ENCODE data around the gene MFSD2A. TPM values are rescaled to one million over a fixed set of nuclear protein-coding genes. Genes with fewer than 3 reads are reported as not detected.

The MFSD2A gene
- total and polyA plus RNA-seq, 9 of the 15 experiments (the other 6 are each of a cell fraction or from before 2014, with no cell fraction given) = 0.06 to 0.40 (median 0.15) TPM; not detected in 4

DNA sequence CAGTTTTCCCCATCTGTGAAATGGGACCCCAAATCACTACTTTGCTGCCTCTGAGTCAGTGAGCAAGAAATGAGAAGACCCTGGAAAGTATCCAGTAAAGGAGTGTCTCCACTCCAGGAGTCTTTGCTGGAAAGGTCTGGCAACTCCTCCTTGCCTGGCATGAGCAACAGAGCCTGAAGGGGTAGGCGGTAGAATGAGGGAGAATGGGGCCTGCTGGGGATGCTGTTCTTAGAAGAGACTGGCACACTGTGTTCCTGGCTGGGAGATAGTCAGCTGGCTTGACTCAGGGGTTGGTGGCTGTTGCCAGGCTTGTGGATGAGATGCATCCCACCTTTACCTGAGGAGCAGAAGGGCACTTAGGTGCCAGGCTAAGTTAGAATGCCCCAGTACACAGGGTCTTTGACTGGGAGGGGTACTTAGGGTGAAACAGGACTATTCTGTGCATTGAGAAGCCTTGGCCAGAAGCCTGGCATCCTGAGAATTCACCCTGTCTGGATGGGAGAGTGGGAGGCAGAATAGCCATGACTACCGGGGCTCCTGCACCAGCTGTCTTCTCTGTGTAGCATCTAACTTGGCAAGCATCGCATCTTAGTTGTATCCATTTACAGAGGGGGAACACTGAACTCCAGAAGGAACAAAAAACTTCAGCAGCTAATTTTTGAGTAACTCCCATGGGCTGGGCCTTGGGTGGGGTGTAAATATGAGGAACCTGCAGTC, 2.5 kb downstream of the MFSD2A start:
- POLR2A ChIA-PET = interaction anchor here (0.8 to 1.3 kb wide), 4 partner anchors 17 to 132 kb away, joined by 3 to 4 read pairs (median 4); no protein-coding TSS in a partner anchor
- H3K4me3 ChIP-seq = no peak overlapping the region
- H3K9me3 ChIP-seq (replicated peaks; ENCODE audit: control insufficient read depth, insufficient read depth, low read depth, low read length) = no peaks in the 10 kb centered on the region
- H2AFZ ChIP-seq (ENCODE audit: low read depth, low read length) = no peak overlapping the region
- H3K27me3 ChIP-seq (ENCODE audit: control insufficient read depth in 2 of 2, insufficient read depth in 2 of 2, low read length in 2 of 2) = peaks cover 39 to 55% of the 10 kb centered on the region in 2 experiments
- ATAC-seq = no peak
- H4K20me1 ChIP-seq (replicated peaks; ENCODE audit: control insufficient read depth, insufficient read depth, low read length) = no peaks in the 10 kb centered on the region
- intact Hi-C loops (cut with micrococcal nuclease) = no loop called here
- in situ Hi-C loops (cut with MboI) = no loop called here
- CTCF ChIA-PET (ENCODE audit: low intra/inter-chr PET ratio) = no interaction called here
- H3K27ac ChIP-seq (ENCODE audit: extremely low read depth, low read depth, low read length) = no peak overlapping the region
- BruUV-seq (replicated peaks) = no TSS peak
- H3K36me3 ChIP-seq (ENCODE audit: control insufficient read depth, insufficient read depth, low read length) = no peaks in the 10 kb centered on the region
- no peaks in the 10 kb centered on the region for H3K9me1 ChIP-seq (ENCODE audit: control insufficient read depth, insufficient read depth, low read length)
- H3K4me2 ChIP-seq (ENCODE audit: insufficient read depth, low read length) = no peak overlapping the region
- WGBS (ENCODE audit: insufficient coverage, low coverage, missing lambda C conversion rate) = 0% methylated on average over 3 of the region's 3 CpGs
- H3K4me1 ChIP-seq (replicated peaks in 1 of 2; ENCODE audit: control insufficient read depth in 2 of 2, insufficient read depth in 2 of 2, low read length in 2 of 2) = peaks cover 0 to 24% of the 10 kb centered on the region in 2 experiments; a peak in 3 of 5 replicates
- DNase-seq (ENCODE audit: extremely low read depth in 1 of 4, low spot score in 3 of 4) = no peak
- no peak for FAIRE-seq
- H3K9ac ChIP-seq (ENCODE audit: insufficient read depth in 1 of 2, low read depth in 2 of 2, low read length in 2 of 2) = no peak overlapping the region
- no peaks in the 10 kb centered on the region for H3K79me2 ChIP-seq (ENCODE audit: control insufficient read depth, insufficient read depth, low read length)
- TF ChIP-seq LCOR (CRISPR knock-in tag; IDR thresholded peaks at IDR 0.05) (no peak), NCOA1 (IDR thresholded peaks at IDR 0.05; ENCODE audit: low read depth) (no peak), CBX1 (IDR thresholded peaks at IDR 0.05; ENCODE audit: low read depth) (no peak), RAD21 (CRISPR knock-in tag; conservative IDR thresholded peaks at IDR 0.05 in 1 of 2, IDR thresholded peaks at IDR 0.05 in 1 of 2) (no peak), ZNF3 (CRISPR knock-in tag; IDR thresholded peaks at IDR 0.05) (no peak), ZBTB1 (CRISPR knock-in tag; IDR thresholded peaks at IDR 0.05; ENCODE audit: borderline replicate concordance, low read depth) (no peak), KAT7 (CRISPR knock-in tag; IDR thresholded peaks at IDR 0.05; ENCODE audit: borderline replicate concordance) (no peak), XRCC3 (IDR thresholded peaks at IDR 0.05) (no peak), ZNF551 (CRISPR knock-in tag; IDR thresholded peaks at IDR 0.05) (no peak), FOXJ2 (tag; IDR thresholded peaks at IDR 0.05) (no peak), ZNF561 (CRISPR knock-in tag; conservative IDR thresholded peaks at IDR 0.05) (no peak), ZNF24 (IDR thresholded peaks at IDR 0.05) (no peak)
- TF ChIP-seq, protein P1, sequence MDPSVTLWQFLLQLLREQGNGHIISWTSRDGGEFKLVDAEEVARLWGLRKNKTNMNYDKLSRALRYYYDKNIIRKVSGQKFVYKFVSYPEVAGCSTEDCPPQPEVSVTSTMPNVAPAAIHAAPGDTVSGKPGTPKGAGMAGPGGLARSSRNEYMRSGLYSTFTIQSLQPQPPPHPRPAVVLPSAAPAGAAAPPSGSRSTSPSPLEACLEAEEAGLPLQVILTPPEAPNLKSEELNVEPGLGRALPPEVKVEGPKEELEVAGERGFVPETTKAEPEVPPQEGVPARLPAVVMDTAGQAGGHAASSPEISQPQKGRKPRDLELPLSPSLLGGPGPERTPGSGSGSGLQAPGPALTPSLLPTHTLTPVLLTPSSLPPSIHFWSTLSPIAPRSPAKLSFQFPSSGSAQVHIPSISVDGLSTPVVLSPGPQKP (CRISPR knock-in tag; IDR thresholded peaks at IDR 0.05) = no peak
- TF ChIP-seq, protein P2, sequence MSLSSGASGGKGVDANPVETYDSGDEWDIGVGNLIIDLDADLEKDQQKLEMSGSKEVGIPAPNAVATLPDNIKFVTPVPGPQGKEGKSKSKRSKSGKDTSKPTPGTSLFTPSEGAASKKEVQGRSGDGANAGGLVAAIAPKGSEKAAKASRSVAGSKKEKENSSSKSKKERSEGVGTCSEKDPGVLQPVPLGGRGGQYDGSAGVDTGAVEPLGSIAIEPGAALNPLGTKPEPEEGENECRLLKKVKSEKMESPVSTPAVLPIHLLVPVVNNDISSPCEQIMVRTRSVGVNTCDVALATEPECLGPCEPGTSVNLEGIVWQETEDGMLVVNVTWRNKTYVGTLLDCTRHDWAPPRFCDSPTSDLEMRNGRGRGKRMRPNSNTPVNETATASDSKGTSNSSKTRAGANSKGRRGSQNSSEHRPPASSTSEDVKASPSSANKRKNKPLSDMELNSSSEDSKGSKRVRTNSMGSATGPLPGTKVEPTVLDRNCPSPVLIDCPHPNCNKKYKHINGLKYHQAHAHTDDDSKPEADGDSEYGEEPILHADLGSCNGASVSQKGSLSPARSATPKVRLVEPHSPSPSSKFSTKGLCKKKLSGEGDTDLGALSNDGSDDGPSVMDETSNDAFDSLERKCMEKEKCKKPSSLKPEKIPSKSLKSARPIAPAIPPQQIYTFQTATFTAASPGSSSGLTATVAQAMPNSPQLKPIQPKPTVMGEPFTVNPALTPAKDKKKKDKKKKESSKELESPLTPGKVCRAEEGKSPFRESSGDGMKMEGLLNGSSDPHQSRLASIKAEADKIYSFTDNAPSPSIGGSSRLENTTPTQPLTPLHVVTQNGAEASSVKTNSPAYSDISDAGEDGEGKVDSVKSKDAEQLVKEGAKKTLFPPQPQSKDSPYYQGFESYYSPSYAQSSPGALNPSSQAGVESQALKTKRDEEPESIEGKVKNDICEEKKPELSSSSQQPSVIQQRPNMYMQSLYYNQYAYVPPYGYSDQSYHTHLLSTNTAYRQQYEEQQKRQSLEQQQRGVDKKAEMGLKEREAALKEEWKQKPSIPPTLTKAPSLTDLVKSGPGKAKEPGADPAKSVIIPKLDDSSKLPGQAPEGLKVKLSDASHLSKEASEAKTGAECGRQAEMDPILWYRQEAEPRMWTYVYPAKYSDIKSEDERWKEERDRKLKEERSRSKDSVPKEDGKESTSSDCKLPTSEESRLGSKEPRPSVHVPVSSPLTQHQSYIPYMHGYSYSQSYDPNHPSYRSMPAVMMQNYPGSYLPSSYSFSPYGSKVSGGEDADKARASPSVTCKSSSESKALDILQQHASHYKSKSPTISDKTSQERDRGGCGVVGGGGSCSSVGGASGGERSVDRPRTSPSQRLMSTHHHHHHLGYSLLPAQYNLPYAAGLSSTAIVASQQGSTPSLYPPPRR (CRISPR knock-in tag; IDR thresholded peaks at IDR 0.05; ENCODE audit: borderline replicate concordance) = no peak
- TF ChIP-seq, protein P3, sequence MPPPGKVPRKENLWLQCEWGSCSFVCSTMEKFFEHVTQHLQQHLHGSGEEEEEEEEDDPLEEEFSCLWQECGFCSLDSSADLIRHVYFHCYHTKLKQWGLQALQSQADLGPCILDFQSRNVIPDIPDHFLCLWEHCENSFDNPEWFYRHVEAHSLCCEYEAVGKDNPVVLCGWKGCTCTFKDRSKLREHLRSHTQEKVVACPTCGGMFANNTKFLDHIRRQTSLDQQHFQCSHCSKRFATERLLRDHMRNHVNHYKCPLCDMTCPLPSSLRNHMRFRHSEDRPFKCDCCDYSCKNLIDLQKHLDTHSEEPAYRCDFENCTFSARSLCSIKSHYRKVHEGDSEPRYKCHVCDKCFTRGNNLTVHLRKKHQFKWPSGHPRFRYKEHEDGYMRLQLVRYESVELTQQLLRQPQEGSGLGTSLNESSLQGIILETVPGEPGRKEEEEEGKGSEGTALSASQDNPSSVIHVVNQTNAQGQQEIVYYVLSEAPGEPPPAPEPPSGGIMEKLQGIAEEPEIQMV (tag; conservative IDR thresholded peaks at IDR 0.05; ENCODE audit: low read depth) = no peak

All from K562 (cell line).